ENCODE data around the gene S100B.

The S100B gene

GRCh38 chr21:46557919-46558392 is 46.9 kb downstream of the S100B start:
- peak; percentile 42 for DNase-seq

DNA sequence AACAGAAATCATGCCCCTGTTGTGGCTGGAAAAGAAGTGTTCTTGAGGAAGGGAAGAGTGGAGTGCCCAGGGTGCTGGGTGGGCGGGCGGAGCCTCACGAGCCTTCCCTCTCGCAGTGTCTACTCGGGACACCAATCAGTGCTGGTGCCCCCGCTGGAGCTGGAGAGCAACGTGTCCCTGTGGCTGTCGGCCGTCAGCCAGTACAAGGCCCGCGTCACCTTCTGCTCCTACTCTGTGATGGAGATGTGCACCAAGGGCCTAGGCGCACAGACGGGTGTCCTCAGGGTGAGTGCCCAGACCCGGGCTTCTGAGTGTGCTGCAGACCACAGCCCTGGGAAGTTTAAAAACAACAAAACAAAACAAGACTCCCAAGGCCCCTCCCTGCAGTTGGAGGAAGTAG is 47.4 kb downstream of the S100B start:
- DNase-seq, result peak; percentile 59

DNA sequence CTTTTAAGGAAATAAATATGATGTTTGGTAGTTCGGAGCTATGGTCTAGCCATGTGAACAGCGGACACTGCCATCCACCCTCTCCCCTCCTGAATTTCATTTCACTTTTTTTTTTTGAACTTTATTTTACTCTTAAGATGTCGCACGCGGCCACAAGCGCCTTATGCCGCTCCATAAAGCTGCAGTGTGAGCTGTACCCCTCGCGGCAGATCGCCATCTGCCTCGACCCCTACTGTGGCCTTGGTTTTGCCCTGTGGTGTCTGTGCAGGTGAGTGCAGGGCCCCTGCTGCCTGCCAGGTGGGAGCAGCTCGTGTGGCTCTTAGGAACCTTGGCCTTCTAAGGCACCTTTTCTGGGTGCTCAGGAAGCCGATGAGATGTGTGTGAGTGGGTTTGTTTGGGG is 48.1 kb downstream of the S100B start:
- peak; percentile 46 for DNase-seq

GRCh38 chr21:46555678-46556077 is 49.2 kb downstream of the S100B start:
- peak; percentile 47 for DNase-seq

GRCh38 chr21:46555225-46555617 is 49.7 kb downstream of the S100B start:
- peak; percentile 59 for DNase-seq

DNA sequence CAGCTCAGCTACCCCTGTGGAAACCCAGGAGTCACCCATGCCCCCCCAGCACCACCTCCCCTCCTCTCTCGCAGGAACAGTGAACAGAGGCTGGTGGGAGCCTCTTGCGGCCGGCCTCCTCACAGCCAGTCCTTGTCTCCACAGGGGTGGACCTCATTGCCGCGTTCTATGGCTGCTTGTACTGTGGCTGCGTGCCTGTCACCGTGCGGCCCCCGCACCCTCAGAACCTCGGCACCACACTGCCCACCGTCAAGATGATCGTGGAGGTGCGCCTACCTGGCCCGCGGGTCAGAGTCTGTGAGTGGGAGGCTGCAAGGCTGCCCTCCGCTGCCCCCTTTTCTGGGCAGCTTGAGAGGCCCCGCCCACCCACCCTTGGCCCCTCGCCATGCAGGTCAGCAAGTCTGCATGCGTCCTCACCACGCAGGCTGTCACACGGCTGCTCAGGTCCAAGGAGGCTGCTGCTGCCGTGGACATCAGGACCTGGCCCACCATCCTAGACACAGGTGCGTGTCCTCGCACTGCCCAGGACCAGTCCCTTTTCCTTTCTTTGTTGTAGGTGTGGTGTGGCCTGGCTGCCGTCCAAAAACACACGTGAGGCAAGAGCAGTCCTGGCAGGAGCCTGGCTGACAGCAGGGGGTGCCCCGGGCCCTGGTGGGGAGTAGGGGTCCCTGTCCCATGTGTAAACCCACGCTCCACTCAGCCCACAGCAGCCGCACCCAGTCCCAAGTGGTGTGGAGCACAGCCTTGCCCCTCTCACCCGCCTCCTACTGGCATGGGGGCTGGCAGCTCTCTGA is 50.3 kb downstream of the S100B start:
- peak; percentile 58 for DNase-seq

DNA sequence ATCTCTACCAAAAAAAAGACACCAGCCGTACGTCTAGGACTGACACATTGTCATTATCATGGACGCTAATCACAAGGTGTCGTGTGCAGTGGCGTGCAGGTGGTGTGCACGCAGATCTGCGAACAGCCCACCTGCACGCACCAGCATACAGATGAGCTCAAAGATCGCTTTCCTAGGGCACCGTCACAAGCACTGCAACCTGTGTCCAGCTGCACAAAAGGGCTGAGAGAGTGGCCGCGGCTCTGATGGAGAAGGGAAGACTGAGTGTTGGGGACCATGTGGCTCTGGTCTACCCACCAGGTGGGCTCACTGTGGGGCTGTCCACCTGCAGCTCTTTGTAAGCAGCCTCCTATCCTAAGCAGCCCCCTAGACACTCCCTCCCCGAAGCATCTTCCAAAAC is 50.9 kb downstream of the S100B start:
- no peak for DNase-seq

DNA sequence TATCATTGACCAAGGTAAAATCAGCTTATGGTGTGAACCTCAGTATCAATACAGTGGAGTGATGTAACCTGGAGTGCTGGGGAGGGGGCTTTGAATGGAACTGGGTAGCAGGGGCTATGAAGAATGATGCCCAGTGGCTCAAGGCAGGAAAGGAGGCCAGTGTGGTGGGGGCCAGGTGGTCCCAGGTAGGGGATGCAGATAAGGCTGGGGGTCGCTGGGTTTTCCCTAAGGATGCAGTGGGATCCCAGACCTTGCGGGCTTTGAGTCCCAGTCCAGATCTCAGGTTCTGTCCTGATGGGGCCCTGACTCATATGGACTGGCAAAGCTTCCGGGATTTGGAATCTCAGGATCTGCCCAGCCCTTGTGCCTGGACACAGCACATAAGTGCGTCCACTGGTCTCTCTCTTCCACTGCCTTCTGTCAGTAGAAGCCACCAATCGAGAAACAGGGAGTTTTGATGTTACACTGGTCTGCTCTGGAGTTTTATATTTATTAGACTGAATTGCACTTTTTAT is 52.0 kb downstream of the S100B start:
- peak; percentile 55 for DNase-seq

- DNase-seq, result peak; percentile 46
Observed at GRCh38 chr21:46552274-46552673, 52.6 kb downstream of the S100B start.

- peak; percentile 79 for DNase-seq
Observed at GRCh38 chr21:46551636-46552241, 53.1 kb downstream of the S100B start.

DNA sequence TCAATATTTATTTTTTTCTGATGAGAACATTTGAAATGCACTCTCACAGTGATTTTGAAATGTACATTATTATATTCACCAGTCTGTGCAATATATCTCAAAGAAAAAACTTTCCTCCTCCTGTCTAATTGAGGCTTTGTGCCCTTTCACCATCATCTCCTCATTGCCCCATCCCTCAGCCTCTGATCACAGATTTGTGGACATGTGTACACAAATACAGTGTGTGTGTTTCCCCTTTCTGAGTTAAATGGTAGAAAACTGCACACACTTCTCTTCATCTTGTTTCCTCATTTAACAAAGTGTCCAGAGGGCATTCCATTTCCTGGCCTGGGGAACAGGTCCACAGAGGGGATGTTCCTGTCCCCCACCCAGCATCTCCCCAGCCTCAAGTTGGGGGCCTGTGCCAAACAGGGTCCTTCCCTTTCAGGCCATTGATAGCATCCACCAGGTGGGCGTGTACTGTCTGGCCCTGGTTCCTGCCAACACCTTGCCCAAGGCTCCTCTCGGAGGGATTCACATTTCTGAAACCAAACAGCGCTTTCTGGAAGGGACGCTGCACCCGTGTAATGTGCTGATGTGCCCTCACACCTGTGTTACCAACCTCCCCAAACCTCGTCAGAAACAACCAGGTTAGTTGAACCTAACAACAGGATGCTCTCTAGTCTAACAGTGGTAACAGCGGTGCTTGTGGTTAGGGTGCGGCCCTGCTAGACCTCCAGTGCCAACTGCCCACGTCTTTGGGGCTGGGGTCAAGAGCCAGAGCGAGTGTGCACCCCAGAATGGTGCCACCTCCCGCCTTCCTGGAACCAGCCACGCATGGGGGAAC is 54.6 kb downstream of the S100B start:
- DNase-seq, result peak; percentile 79

GRCh38 chr21:46549650-46550049 is 55.2 kb downstream of the S100B start:
- no peak for DNase-seq
